GM23338 (cell line): ENCODE measurements around the gene GHRH. TPM values are rescaled to one million over a fixed set of nuclear protein-coding genes. Genes with fewer than 3 reads are reported as not detected.

ENCODE experiments used
- ATAC-seq: fragments of 200-7000 bp; cut with Tn5 transposase; 3 replicates; pipeline ENCODE4 v1.9.1; 2020
- DNase-seq: peaks from one replicate; pipeline ENCODE4 v3.0.0-alpha.2; 2015; ENCODE audit warnings: low spot score
- H2AFZ ChIP-seq: fragments of 200-600 bp; sonication (generic); 2 replicates; pipeline ENCODE4 v1.8.0; 2016; ENCODE audit warnings: antibody characterized with exemption, mild to moderate bottlenecking, moderate library complexity
- H3F3A ChIP-seq: fragments of 200-600 bp; sonication (generic); replicated peaks from 2 replicates; pipeline ENCODE4 v1.8.0; 2017; ENCODE audit warnings: antibody characterized with exemption, mixed run types, low read depth
- H3K27ac ChIP-seq: fragments of 200-600 bp; sonication (generic); 2 replicates; pipeline ENCODE4 v1.6.1; 2016; ENCODE audit warnings: low read depth
- H3K27me3 ChIP-seq: fragments of 200-600 bp; sonication (generic); 2 replicates; pipeline ENCODE4 v1.8.0; 2016; ENCODE audit warnings: mild to moderate bottlenecking, mixed run types, moderate library complexity; ENCODE audit not compliant: insufficient read depth
- H3K36me3 ChIP-seq: fragments of 200-600 bp; sonication (generic); 2 replicates; pipeline ENCODE4 v1.8.0; 2016; ENCODE audit warnings: mild to moderate bottlenecking; ENCODE audit not compliant: insufficient read depth
- H3K4me1 ChIP-seq: fragments of 200-600 bp; sonication (generic); 2 replicates; pipeline ENCODE4 v1.8.0; 2016; ENCODE audit warnings: mild to moderate bottlenecking, moderate library complexity; ENCODE audit not compliant: insufficient read depth
- H3K4me2 ChIP-seq: fragments of 200-600 bp; sonication (generic); 2 replicates; pipeline ENCODE4 v1.7.1; 2017; ENCODE audit warnings: mixed run types
- H3K4me3 ChIP-seq: fragments of 200-600 bp; sonication (generic); 2 replicates; pipeline ENCODE4 v1.6.1; 2016; ENCODE audit warnings: mixed run types
- H3K79me2 ChIP-seq: fragments of 200-600 bp; sonication (generic); replicated peaks from 2 replicates; pipeline ENCODE4 v1.8.0; 2017; ENCODE audit warnings: mild to moderate bottlenecking; ENCODE audit not compliant: insufficient read depth
- H3K9me2 ChIP-seq: fragments of 200-600 bp; sonication (generic); 2 replicates; pipeline ENCODE4 v1.8.0; 2017; ENCODE audit not compliant: insufficient read depth
- H4K20me1 ChIP-seq: fragments of 200-600 bp; sonication (generic); replicated peaks from 2 replicates; pipeline ENCODE4 v1.8.0; 2017; ENCODE audit warnings: mild to moderate bottlenecking; ENCODE audit not compliant: insufficient read depth
- H3K27ac Mint-ChIP-seq: 2 replicates; pipeline ENCODE4 v1.8.0; 2020; ENCODE audit warnings: inconsistent platforms, mild to moderate bottlenecking, moderate library complexity, mixed read lengths
- H3K27me3 Mint-ChIP-seq: 3 replicates; pipeline ENCODE4 v1.8.0; 2022; ENCODE audit warnings: low read depth, mild to moderate bottlenecking, moderate library complexity, mixed read lengths, inconsistent platforms; ENCODE audit not compliant: insufficient read depth, poor library complexity
- H3K36me3 Mint-ChIP-seq: 3 replicates; pipeline ENCODE4 v1.8.0; 2021; ENCODE audit warnings: low read depth, mild to moderate bottlenecking, inconsistent platforms, moderate library complexity, mixed read lengths
- H3K4me1 Mint-ChIP-seq: 3 replicates; pipeline ENCODE4 v1.8.0; 2020; ENCODE audit warnings: mild to moderate bottlenecking, inconsistent platforms, mixed read lengths
- H3K4me3 Mint-ChIP-seq: 3 replicates; pipeline ENCODE4 v1.8.0; 2021; ENCODE audit warnings: moderate library complexity, mild to moderate bottlenecking, inconsistent platforms, mixed read lengths
- H3K9me3 Mint-ChIP-seq: 3 replicates; pipeline ENCODE4 v1.8.0; 2020; ENCODE audit warnings: moderate library complexity, mild to moderate bottlenecking, inconsistent platforms, mixed read lengths
- CREB1 ChIP-seq: fragments of 250-450 bp; sonication (Bioruptor Pico); IDR thresholded peaks from 2 replicates; pipeline ENCODE4 v1.5.0; 2020; ENCODE audit warnings: low read depth, mild to moderate bottlenecking, moderate library complexity
- EZH2 ChIP-seq: fragments of 200-600 bp; sonication (generic); IDR thresholded peaks from one replicate; pipeline ENCODE4 v1.8.0; 2017; ENCODE audit warnings: antibody characterized with exemption, mild to moderate bottlenecking, low read depth; ENCODE audit not compliant: unreplicated experiment
- EZH2phosphoT487 ChIP-seq: fragments of 200-600 bp; sonication (generic); IDR thresholded peaks from one replicate; pipeline ENCODE4 v1.8.1; 2018; ENCODE audit warnings: antibody characterized with exemption; ENCODE audit not compliant: unreplicated experiment
- JUNB ChIP-seq: IDR thresholded peaks from one replicate; pipeline ENCODE4 v1.6.1; 2016; ENCODE audit warnings: antibody characterized with exemption; ENCODE audit not compliant: unreplicated experiment
- NANOG ChIP-seq: IDR thresholded peaks from 2 replicates; pipeline ENCODE4 v1.6.1; 2016; ENCODE audit warnings: antibody characterized with exemption, borderline replicate concordance
- POLR2AphosphoS5 ChIP-seq: IDR thresholded peaks from 2 replicates; pipeline ENCODE4 v1.6.1; 2016; ENCODE audit warnings: antibody characterized with exemption, low read depth
- STAT1 ChIP-seq: IDR thresholded peaks from one replicate; pipeline ENCODE4 v1.6.1; 2016; ENCODE audit warnings: antibody characterized with exemption; ENCODE audit not compliant: unreplicated experiment
- ZNF114 ChIP-seq: fragments of 250-450 bp; sonication (Bioruptor Pico); IDR thresholded peaks from 2 replicates; pipeline ENCODE4 v1.5.0; 2020; ENCODE audit warnings: mild to moderate bottlenecking, moderate library complexity
- ZNF331 ChIP-seq: fragments of 250-450 bp; sonication (Bioruptor Pico); IDR thresholded peaks from 2 replicates; pipeline ENCODE4 v1.5.0; 2020; ENCODE audit warnings: low read depth, mild to moderate bottlenecking, moderate library complexity
- polyA plus RNA-seq: library from polyadenylated mRNA; unstranded; fragments of >200 nt; fragmentation: Nextera tagmentation; extraction: Ambion mirVana; gene quantifications from 2 replicates; pipeline ENCODE4 v1.2.1, GENCODE V29; 2016
- total RNA-seq: library from RNA; depleted of rRNA; stranded (reverse); fragments of >200 nt; shearing (Covaris generic); gene quantifications from 2 replicates; pipeline ENCODE4 v1.2.3, GENCODE V29; 2014
- TF ChIP-seq, protein P1 (sequence below), 2 experiments: fragments of 200-600 bp in 1 of 2; sonication (generic) in 1 of 2; conservative IDR thresholded peaks; 2 replicates each; pipeline versions ENCODE4 v1.5.1 to v1.6.1; 2016 to 2017; ENCODE audit warnings: antibody characterized with exemption in 2 of 2, low read depth in 2 of 2, mild to moderate bottlenecking in 2 of 2, moderate library complexity in 1 of 2
- TF ChIP-seq, protein P2 (sequence below): IDR thresholded peaks from 2 replicates; pipeline ENCODE4 v1.6.1; 2016; ENCODE audit warnings: antibody characterized with exemption
- TF ChIP-seq, protein P3 (sequence below): IDR thresholded peaks from one replicate; pipeline ENCODE4 v1.6.1; 2018; ENCODE audit warnings: antibody characterized with exemption; ENCODE audit not compliant: unreplicated experiment
- TF ChIP-seq, protein P4 (sequence below): fragments of 250-450 bp; sonication (Bioruptor Pico); IDR thresholded peaks from 2 replicates; pipeline ENCODE4 v1.5.0; 2020; ENCODE audit warnings: mild to moderate bottlenecking, moderate library complexity

The GHRH gene
- total and polyA plus RNA-seq, 2 experiments from 2014 or later = 0.40 TPM; not detected in 1

DNA sequence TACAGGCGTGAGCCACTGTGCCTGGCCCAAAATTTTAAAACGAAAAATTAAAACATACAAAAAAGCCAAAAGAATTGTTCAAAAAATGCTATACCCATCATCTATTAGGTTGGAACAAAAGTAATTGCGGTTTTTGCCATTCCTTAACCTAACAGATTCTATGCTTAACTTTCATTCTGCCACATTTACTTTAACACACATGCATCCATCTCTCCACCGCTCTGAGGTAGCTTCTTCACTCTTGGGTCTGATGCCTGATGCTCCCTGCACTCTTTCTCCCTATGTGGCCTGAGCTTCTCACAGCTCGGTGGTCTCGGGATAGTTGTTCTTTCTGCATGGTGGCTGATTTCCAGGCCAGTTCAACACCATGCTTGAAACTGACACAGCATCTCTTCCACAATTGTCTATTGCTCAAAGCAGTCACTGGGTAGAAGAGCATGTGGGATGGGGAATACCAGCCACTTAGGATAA lies 23.1 kb upstream of the GHRH start:
- Mint-ChIP-seq H3K9me3 (no peaks in the 10 kb centered on the region), H3K36me3 (no peaks in the 10 kb centered on the region), H3K27me3 (peaks cover 3% of the 10 kb centered on the region), H3K4me1 (peaks cover 13% of the 10 kb centered on the region), H3K4me3 (no peak overlapping the region), H3K27ac (no peak overlapping the region)
- no peak overlapping the region for H3K4me2 ChIP-seq
- peaks cover 12% of the 10 kb centered on the region for H3K4me1 ChIP-seq
- no peaks in the 10 kb centered on the region for H3K36me3 ChIP-seq
- no peak overlapping the region for H3K27ac ChIP-seq
- H3K4me3 ChIP-seq = no peak overlapping the region
- no peaks in the 10 kb centered on the region for H3K79me2 ChIP-seq
- 0 out of 2 replicates have a peak, but pooled peaks cover 3% of the 10 kb centered on the region for H3F3A ChIP-seq
- no peaks in the 10 kb centered on the region for H3K9me2 ChIP-seq
- no peak for ATAC-seq
- H4K20me1 ChIP-seq = no peaks in the 10 kb centered on the region
- TF ChIP-seq POLR2AphosphoS5 (no peak), EZH2phosphoT487 (no peak), EZH2 (no peak), NANOG (no peak), ZNF331 (no peak), ZNF114 (CRISPR knock-in tag) (no peak), STAT1 (no peak), JUNB (no peak), CREB1 (CRISPR knock-in tag) (no peak)
- TF ChIP-seq, protein P1, sequence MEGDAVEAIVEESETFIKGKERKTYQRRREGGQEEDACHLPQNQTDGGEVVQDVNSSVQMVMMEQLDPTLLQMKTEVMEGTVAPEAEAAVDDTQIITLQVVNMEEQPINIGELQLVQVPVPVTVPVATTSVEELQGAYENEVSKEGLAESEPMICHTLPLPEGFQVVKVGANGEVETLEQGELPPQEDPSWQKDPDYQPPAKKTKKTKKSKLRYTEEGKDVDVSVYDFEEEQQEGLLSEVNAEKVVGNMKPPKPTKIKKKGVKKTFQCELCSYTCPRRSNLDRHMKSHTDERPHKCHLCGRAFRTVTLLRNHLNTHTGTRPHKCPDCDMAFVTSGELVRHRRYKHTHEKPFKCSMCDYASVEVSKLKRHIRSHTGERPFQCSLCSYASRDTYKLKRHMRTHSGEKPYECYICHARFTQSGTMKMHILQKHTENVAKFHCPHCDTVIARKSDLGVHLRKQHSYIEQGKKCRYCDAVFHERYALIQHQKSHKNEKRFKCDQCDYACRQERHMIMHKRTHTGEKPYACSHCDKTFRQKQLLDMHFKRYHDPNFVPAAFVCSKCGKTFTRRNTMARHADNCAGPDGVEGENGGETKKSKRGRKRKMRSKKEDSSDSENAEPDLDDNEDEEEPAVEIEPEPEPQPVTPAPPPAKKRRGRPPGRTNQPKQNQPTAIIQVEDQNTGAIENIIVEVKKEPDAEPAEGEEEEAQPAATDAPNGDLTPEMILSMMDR (conservative IDR thresholded peaks at IDR 0.05; ENCODE audit: low read depth in 2 of 2) = no peak
- TF ChIP-seq, protein P2, sequence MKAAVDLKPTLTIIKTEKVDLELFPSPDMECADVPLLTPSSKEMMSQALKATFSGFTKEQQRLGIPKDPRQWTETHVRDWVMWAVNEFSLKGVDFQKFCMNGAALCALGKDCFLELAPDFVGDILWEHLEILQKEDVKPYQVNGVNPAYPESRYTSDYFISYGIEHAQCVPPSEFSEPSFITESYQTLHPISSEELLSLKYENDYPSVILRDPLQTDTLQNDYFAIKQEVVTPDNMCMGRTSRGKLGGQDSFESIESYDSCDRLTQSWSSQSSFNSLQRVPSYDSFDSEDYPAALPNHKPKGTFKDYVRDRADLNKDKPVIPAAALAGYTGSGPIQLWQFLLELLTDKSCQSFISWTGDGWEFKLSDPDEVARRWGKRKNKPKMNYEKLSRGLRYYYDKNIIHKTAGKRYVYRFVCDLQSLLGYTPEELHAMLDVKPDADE = no peak
- TF ChIP-seq, protein P3, sequence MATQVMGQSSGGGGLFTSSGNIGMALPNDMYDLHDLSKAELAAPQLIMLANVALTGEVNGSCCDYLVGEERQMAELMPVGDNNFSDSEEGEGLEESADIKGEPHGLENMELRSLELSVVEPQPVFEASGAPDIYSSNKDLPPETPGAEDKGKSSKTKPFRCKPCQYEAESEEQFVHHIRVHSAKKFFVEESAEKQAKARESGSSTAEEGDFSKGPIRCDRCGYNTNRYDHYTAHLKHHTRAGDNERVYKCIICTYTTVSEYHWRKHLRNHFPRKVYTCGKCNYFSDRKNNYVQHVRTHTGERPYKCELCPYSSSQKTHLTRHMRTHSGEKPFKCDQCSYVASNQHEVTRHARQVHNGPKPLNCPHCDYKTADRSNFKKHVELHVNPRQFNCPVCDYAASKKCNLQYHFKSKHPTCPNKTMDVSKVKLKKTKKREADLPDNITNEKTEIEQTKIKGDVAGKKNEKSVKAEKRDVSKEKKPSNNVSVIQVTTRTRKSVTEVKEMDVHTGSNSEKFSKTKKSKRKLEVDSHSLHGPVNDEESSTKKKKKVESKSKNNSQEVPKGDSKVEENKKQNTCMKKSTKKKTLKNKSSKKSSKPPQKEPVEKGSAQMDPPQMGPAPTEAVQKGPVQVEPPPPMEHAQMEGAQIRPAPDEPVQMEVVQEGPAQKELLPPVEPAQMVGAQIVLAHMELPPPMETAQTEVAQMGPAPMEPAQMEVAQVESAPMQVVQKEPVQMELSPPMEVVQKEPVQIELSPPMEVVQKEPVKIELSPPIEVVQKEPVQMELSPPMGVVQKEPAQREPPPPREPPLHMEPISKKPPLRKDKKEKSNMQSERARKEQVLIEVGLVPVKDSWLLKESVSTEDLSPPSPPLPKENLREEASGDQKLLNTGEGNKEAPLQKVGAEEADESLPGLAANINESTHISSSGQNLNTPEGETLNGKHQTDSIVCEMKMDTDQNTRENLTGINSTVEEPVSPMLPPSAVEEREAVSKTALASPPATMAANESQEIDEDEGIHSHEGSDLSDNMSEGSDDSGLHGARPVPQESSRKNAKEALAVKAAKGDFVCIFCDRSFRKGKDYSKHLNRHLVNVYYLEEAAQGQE = no peak
- TF ChIP-seq, protein P4, sequence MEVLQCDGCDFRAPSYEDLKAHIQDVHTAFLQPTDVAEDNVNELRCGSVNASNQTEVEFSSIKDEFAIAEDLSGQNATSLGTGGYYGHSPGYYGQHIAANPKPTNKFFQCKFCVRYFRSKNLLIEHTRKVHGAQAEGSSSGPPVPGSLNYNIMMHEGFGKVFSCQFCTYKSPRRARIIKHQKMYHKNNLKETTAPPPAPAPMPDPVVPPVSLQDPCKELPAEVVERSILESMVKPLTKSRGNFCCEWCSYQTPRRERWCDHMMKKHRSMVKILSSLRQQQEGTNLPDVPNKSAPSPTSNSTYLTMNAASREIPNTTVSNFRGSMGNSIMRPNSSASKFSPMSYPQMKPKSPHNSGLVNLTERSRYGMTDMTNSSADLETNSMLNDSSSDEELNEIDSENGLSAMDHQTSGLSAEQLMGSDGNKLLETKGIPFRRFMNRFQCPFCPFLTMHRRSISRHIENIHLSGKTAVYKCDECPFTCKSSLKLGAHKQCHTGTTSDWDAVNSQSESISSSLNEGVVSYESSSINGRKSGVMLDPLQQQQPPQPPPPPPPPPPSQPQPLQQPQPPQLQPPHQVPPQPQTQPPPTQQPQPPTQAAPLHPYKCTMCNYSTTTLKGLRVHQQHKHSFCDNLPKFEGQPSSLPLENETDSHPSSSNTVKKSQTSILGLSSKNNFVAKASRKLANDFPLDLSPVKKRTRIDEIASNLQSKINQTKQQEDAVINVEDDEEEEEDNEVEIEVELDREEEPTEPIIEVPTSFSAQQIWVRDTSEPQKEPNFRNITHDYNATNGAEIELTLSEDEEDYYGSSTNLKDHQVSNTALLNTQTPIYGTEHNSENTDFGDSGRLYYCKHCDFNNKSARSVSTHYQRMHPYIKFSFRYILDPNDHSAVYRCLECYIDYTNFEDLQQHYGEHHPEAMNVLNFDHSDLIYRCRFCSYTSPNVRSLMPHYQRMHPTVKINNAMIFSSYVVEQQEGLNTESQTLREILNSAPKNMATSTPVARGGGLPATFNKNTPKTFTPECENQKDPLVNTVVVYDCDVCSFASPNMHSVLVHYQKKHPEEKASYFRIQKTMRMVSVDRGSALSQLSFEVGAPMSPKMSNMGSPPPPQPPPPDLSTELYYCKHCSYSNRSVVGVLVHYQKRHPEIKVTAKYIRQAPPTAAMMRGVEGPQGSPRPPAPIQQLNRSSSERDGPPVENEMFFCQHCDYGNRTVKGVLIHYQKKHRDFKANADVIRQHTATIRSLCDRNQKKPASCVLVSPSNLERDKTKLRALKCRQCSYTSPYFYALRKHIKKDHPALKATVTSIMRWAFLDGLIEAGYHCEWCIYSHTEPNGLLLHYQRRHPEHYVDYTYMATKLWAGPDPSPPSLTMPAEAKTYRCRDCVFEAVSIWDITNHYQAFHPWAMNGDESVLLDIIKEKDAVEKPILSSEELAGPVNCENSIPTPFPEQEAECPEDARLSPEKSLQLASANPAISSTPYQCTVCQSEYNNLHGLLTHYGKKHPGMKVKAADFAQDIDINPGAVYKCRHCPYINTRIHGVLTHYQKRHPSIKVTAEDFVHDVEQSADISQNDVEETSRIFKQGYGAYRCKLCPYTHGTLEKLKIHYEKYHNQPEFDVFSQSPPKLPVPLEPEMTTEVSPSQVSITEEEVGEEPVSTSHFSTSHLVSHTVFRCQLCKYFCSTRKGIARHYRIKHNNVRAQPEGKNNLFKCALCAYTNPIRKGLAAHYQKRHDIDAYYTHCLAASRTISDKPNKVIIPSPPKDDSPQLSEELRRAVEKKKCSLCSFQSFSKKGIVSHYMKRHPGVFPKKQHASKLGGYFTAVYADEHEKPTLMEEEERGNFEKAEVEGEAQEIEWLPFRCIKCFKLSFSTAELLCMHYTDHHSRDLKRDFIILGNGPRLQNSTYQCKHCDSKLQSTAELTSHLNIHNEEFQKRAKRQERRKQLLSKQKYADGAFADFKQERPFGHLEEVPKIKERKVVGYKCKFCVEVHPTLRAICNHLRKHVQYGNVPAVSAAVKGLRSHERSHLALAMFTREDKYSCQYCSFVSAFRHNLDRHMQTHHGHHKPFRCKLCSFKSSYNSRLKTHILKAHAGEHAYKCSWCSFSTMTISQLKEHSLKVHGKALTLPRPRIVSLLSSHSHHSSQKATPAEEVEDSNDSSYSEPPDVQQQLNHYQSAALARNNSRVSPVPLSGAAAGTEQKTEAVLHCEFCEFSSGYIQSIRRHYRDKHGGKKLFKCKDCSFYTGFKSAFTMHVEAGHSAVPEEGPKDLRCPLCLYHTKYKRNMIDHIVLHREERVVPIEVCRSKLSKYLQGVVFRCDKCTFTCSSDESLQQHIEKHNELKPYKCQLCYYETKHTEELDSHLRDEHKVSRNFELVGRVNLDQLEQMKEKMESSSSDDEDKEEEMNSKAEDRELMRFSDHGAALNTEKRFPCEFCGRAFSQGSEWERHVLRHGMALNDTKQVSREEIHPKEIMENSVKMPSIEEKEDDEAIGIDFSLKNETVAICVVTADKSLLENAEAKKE (CRISPR knock-in tag) = no peak
- no peaks in the 10 kb centered on the region for H3K27me3 ChIP-seq
- no peak for DNase-seq
- H2AFZ ChIP-seq = no peak overlapping the region
